OCI-LY1 (cell line): ENCODE measurements around the gene KIAA1614.

ENCODE experiments used
- H2AFZ ChIP-seq: fragments of 200-600 bp; sonication (generic), shearing (Covaris generic); 2 replicates; pipeline ENCODE4 v1.6.0; 2014; ENCODE audit warnings: antibody characterized with exemption, mild to moderate bottlenecking, low read length
- H3F3A ChIP-seq: fragments of 200-600 bp; sonication (generic), shearing (Covaris generic); 2 replicates; pipeline ENCODE4 v1.6.0; 2014; ENCODE audit warnings: mild to moderate bottlenecking, antibody characterized with exemption, low read length, moderate library complexity; ENCODE audit not compliant: insufficient read depth
- H3K27ac ChIP-seq: fragments of 200-600 bp; sonication (generic); 2 replicates; pipeline ENCODE4 v1.5.1; 2014; ENCODE audit warnings: low read length, mixed run types, mild to moderate bottlenecking, low read depth; ENCODE audit not compliant: poor library complexity, severe bottlenecking
- H3K27me3 ChIP-seq: fragments of 200-600 bp; sonication (generic); 2 replicates; pipeline ENCODE4 v1.6.0; 2014; ENCODE audit warnings: antibody characterized with exemption, mild to moderate bottlenecking, low read length, moderate library complexity; ENCODE audit not compliant: insufficient read depth
- H3K36me3 ChIP-seq: fragments of 200-600 bp; sonication (generic); 2 replicates; pipeline ENCODE4 v1.6.1; 2014; ENCODE audit warnings: mild to moderate bottlenecking, antibody characterized with exemption, low read length, moderate library complexity, mixed read lengths; ENCODE audit not compliant: insufficient read depth
- H3K4me1 ChIP-seq: fragments of 200-600 bp; sonication (generic); 2 replicates; pipeline ENCODE4 v1.5.1; 2014; ENCODE audit warnings: mild to moderate bottlenecking, low read length, moderate library complexity; ENCODE audit not compliant: insufficient read depth, severe bottlenecking
- H3K4me2 ChIP-seq: fragments of 200-600 bp; sonication (generic), shearing (Covaris generic); 2 replicates; pipeline ENCODE4 v1.6.1; 2014; ENCODE audit warnings: low read length
- H3K4me3 ChIP-seq: fragments of 200-600 bp; sonication (generic); 2 replicates; pipeline ENCODE4 v1.5.1; 2014; ENCODE audit warnings: low read length, low read depth, mild to moderate bottlenecking, mixed read lengths; ENCODE audit not compliant: poor library complexity, severe bottlenecking
- H3K79me2 ChIP-seq: fragments of 200-600 bp; shearing (Covaris generic); 2 replicates; pipeline ENCODE4 v1.6.1; 2016; ENCODE audit warnings: mixed run types, low read length, mixed read lengths; ENCODE audit not compliant: insufficient read depth
- H3K9ac ChIP-seq: fragments of 200-600 bp; sonication (generic), shearing (Covaris generic); 2 replicates; pipeline ENCODE4 v1.6.1; 2014; ENCODE audit warnings: mild to moderate bottlenecking, low read length, mixed read lengths
- H3K9me2 ChIP-seq: fragments of 200-600 bp; sonication (generic), shearing (Covaris generic); 2 replicates; pipeline ENCODE4 v1.6.1; 2014; ENCODE audit warnings: low read depth, mild to moderate bottlenecking, low read length, mixed read lengths
- H3K9me3 ChIP-seq: fragments of 200-600 bp; shearing (Covaris generic); 2 replicates; pipeline ENCODE4 v1.6.1; 2014; ENCODE audit warnings: low read length, mixed read lengths
- H4K20me1 ChIP-seq: fragments of 200-600 bp; sonication (generic), shearing (Covaris generic); 2 replicates; pipeline ENCODE4 v1.6.0; 2016; ENCODE audit warnings: mild to moderate bottlenecking, low read length; ENCODE audit not compliant: insufficient read depth
- EZH2 ChIP-seq: fragments of 200-600 bp; sonication (generic), shearing (Covaris generic); IDR thresholded peaks from 2 replicates; pipeline ENCODE4 v1.8.0; 2017; ENCODE audit warnings: borderline replicate concordance, mixed run types, mild to moderate bottlenecking, antibody characterized with exemption, low read length, moderate library complexity, mixed read lengths
- TF ChIP-seq, protein P1 (sequence below): fragments of 200-600 bp; sonication (generic), shearing (Covaris generic); IDR thresholded peaks from 2 replicates; pipeline ENCODE4 v1.5.1; 2017; ENCODE audit warnings: mild to moderate bottlenecking, antibody characterized with exemption, low read length, moderate library complexity, mixed read lengths

The KIAA1614 gene

GRCh38 chr1:180892272-180892671 is 20.4 kb upstream of the KIAA1614 start:
- H3K36me3 ChIP-seq, result no peaks in the 10 kb centered on the region
- TF ChIP-seq, protein P1, sequence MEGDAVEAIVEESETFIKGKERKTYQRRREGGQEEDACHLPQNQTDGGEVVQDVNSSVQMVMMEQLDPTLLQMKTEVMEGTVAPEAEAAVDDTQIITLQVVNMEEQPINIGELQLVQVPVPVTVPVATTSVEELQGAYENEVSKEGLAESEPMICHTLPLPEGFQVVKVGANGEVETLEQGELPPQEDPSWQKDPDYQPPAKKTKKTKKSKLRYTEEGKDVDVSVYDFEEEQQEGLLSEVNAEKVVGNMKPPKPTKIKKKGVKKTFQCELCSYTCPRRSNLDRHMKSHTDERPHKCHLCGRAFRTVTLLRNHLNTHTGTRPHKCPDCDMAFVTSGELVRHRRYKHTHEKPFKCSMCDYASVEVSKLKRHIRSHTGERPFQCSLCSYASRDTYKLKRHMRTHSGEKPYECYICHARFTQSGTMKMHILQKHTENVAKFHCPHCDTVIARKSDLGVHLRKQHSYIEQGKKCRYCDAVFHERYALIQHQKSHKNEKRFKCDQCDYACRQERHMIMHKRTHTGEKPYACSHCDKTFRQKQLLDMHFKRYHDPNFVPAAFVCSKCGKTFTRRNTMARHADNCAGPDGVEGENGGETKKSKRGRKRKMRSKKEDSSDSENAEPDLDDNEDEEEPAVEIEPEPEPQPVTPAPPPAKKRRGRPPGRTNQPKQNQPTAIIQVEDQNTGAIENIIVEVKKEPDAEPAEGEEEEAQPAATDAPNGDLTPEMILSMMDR, result no peak
- TF ChIP-seq EZH2, result no peak
- H3K9me3 ChIP-seq, result no peaks in the 10 kb centered on the region
- no peak overlapping the region for H3K4me3 ChIP-seq
- H4K20me1 ChIP-seq, result no peaks in the 10 kb centered on the region
- H3K9ac ChIP-seq, result no peak overlapping the region
- no peak overlapping the region for H3K27ac ChIP-seq
- H3K4me1 ChIP-seq, result no peaks in the 10 kb centered on the region
- H3K4me2 ChIP-seq, result no peak overlapping the region
- no peaks in the 10 kb centered on the region for H3K27me3 ChIP-seq
- no peaks in the 10 kb centered on the region for H3K9me2 ChIP-seq
- no peaks in the 10 kb centered on the region for H3K79me2 ChIP-seq
- H2AFZ ChIP-seq, result no peak overlapping the region
- H3F3A ChIP-seq, result no peaks in the 10 kb centered on the region

DNA sequence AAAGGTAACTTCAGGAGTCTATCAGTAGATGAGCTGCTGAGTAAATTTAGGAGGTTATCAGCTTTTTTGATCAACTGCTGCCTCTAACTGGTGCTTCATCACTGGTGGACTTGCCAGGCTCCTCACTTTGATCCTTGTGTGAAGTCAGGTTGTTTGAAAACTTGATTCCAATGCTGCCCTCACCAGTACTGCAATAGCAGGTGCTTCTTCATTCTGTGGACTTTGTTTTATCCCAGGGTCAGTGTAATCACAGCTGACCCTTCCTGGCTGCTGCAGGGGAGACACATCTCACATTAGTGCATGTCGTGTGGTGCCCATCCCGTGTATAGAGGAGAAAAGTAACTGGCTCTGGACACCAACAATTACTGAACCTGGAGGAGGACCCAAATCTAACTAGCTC is 20.0 kb upstream of the KIAA1614 start:
- TF ChIP-seq, protein P1, result no peak
- no peak for TF ChIP-seq EZH2
- H3K9me3 ChIP-seq, result no peaks in the 10 kb centered on the region
- no peaks in the 10 kb centered on the region for H3K36me3 ChIP-seq
- no peak overlapping the region for H2AFZ ChIP-seq
- no peaks in the 10 kb centered on the region for H3K4me1 ChIP-seq
- H4K20me1 ChIP-seq, result no peaks in the 10 kb centered on the region
- H3K27ac ChIP-seq, result no peak overlapping the region
- H3K79me2 ChIP-seq, result no peaks in the 10 kb centered on the region
- no peak overlapping the region for H3K9ac ChIP-seq
- no peak overlapping the region for H3K4me3 ChIP-seq
- H3K9me2 ChIP-seq, result no peaks in the 10 kb centered on the region
- H3K27me3 ChIP-seq, result no peaks in the 10 kb centered on the region
- H3K4me2 ChIP-seq, result no peak overlapping the region
- no peaks in the 10 kb centered on the region for H3F3A ChIP-seq

GRCh38 chr1:180893614-180894013 is 19.1 kb upstream of the KIAA1614 start:
- Histone ChIP-seq H4K20me1 (no peaks in the 10 kb centered on the region), H3K27ac (no peak overlapping the region), H3K4me2 (no peak overlapping the region), H3K9me2 (no peaks in the 10 kb centered on the region), H3K4me1 (no peaks in the 10 kb centered on the region), H3K27me3 (no peaks in the 10 kb centered on the region), H3K9me3 (no peaks in the 10 kb centered on the region), H3K79me2 (no peaks in the 10 kb centered on the region), H3K4me3 (no peak overlapping the region), H3K36me3 (no peaks in the 10 kb centered on the region), H2AFZ (no peak overlapping the region), H3F3A (no peaks in the 10 kb centered on the region), H3K9ac (no peak overlapping the region)
- no peak for TF ChIP-seq EZH2
- TF ChIP-seq, protein P1, result no peak
